ENCODE data around the gene STK35.

Gene STK35

DNA sequence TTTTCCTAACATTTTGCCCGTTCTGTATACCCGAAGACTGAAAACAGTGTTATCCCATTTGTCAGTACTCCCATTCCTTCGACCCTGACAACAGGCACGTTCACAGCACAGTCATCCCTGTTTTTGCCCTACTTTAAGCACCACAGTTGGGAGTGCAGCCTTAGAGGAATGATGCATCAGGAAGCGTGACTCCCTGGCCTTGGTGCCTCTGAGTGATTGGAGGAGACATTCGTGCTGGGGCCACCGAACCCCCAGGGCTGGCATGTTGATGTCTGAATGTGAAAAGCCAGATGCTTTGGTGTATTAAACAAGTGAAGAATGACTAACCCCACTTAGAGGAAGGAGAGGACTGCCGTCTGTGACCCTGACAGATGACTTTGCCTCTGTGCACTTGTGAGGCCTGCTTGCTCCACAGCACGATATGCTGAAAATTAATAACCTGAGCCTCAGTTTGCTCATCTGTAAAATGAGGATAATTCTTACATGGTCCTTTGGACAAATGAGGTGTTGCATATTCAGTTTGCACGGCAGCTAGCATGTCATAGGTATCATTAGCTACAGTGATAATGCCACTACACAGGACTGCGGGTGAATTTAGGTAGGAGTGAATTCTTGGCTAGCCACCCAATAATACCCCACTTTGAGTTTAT is 36.0 kb downstream of the STK35 start:
- DNase-seq = no peak

DNA sequence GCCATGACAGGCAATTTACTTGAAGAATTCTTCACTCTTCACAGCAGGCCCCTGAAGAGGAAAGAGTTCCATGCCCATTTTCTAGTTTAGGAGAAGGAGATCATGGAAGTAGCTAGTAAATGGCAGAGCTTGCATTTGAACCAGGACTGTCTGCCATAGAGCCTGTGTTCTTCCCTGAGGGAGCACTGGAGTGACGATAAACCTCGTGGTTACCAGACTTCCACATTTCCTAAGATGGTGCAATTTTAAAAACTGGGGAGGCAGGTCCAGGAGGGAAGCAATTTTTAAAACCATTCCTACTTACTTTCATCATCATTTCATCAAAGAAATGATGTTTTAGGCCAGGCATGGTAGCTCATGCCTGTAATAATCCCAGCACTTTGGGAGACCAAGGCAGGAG is 36.8 kb downstream of the STK35 start:
- DNase-seq = no peak

DNA sequence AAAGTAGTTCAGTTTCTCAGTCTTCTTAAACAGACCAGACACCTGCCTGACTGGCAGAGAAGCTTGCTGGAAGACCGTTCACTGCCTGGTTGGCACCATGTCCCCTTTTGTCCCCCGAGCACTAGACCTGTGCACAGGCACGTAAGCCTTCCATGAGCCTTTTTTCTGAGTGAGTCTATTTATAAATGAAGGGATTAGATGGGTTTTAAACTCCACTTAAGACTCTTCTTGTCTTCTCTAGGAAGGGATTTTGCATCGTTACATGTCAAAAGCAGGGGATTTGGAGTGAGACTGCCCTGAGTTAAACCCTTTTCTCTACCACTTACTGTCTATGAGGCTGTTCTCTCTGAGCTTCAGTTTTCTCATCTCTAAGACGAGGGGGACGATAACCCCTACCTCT is 37.6 kb downstream of the STK35 start:
- no peak for DNase-seq

DNA sequence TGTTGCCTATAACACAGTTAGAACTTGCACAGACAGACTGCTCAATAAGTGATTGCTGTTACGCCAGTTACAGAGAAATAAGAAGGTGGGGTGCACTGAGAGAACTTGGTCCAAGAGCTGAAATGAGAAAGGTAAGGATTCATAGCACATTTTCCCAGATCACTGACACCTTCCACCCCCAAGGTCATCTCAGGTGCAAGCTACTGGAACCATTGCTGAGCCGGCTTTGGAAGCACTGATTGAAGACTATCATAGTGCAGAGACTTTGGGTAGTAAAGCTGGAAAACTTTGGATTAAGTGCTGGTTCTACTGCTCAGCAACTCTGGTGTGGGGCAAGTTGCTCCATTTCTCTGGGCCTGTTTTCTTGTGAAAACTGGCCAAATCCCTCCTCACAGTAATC is 38.1 kb downstream of the STK35 start:
- DNase-seq = no peak

DNA sequence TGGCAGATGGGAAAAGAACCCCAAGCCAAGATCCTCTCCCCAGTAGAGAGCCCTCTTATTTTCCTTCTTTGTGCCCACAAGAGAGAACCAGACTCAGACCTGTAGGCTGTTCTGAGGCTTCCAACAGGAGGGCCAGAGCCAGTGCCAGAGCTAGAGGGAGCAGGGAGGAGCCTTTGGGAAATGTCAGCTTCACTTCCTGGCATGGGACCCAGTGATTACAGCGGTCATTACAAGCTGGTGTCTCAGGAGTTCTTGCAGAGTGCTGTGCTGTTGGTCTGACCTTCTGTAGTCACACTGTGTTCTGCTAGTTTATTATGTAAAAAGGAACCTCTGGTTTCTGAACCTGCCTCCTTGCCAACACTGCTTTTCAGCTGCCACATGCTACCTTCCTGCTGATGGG is 38.9 kb downstream of the STK35 start:
- DNase-seq = no peak

DNA sequence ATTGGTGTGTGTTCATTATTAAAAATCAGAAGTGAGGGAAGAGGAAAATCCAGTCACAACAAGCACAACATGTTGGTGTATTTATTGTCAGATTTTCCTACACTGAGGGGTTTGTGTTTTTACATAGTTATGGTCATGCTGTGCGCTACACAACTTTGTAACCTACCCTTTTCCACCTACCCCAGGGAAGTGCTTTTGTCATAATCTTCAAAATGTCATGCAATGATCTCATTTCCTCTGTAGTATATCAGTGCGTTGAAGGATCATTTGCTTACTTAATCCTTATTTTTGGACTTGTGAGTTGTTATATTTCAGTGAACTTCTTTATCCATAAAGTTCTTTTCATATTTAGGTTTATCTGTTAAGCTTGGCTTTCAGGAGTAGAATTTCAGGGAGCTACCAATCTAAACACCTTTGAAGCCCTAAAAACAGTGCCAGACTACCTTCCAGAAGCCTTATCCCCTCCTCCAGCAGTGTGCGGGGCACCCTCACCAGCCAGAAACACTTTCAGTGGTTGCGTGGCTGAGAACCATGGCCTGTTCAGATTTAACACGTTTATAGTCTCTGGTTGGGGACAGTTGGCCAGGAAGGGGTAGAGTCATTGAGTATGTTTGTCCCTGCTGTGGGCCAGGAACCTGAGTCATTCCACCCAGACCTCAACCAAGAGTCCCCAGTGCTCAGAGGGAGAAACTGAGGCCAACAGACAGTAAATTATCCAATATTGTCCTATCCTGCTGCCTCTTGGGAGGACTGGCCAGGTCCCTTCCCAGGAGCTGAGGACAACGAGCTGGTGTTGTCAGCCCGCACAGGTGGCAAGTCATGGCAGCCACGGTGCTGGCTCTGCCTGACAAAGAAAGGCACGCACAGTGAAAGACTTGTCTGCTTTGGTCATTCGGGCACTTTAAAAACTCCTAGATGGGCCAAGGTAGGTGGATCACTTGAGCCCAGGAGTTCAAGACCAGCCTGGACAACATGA is 40.3 kb downstream of the STK35 start:
- no peak for DNase-seq

DNA sequence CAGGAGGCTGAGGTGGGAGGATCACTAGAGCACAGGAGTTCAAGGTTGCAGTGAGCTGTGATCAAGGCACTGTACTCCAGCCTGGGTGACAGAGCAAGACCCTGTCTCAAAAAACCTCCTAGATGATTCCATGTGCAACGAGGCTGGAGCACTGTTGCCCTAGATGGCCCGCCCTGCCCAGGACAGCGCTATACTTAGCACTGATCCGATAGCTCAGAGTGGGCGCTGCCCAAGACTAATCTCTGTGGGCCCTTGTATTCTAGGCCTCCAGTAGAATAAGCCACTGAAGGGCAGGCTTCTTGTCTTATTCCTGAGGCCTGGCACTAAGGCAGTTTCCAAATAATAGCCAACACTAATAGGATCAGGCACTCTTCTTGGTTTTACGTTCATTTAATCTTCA is 41.0 kb downstream of the STK35 start:
- no peak for DNase-seq

DNA sequence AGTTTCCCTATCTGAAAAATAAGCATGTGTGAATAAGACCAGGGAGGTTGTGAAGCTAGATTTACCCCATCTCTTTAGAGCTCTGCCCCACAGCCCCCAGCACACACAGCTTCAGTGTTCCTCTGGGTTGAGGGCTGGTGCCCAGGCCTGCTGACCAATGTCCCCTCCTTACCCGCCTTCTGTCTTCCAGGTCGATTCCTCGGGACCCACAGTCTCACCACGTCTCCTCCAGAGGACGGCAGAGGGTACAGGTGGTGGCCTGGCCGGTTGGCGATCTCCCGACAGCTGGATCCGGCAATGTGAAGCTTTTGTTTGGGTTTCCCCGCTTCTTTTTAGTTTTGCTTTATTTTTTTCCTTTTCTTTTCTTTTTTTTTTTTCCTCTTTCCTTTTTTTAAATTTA is 42.0 kb downstream of the STK35 start:
- DNase-seq = no peak

DNA sequence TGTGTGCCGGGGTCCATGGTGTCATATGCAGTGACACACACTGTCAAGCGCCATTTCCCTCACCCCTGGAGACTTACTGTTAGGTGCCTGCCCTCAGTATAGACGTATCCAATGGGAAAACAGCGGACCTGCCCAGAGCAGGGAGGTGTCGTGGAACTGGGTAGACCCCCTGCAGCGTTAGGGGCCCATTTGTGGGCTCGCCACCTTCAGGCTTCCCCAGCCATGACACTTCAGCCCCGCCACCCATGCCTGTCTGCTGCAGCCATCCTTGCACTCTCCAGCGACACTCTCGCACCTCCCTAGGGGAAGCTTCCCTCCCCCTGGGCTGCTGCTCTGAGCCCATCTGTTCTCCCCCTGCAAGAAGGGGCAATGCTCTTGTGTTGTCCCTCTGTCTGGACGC is 43.2 kb downstream of the STK35 start:
- DNase-seq = no peak

DNA sequence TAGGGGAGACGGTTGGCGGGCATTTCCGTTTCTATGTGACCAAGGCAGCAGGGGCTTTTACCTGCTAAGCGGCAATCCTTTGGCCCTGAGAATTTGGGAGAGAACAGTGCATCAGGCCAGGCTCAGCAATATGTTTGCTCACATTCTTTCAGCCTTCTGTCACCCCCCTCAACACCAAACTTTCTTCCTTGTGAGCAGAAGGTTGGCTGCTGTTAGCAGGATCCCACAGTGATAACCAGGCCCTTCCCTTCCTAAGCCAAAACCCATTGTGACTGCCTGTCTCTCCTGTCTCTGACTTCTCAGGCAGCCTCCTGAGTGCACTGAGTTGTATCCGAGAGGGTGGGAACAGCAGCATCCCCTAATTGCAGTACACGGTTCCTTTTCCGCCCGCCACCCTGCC is 43.7 kb downstream of the STK35 start:
- no peak for DNase-seq

DNA sequence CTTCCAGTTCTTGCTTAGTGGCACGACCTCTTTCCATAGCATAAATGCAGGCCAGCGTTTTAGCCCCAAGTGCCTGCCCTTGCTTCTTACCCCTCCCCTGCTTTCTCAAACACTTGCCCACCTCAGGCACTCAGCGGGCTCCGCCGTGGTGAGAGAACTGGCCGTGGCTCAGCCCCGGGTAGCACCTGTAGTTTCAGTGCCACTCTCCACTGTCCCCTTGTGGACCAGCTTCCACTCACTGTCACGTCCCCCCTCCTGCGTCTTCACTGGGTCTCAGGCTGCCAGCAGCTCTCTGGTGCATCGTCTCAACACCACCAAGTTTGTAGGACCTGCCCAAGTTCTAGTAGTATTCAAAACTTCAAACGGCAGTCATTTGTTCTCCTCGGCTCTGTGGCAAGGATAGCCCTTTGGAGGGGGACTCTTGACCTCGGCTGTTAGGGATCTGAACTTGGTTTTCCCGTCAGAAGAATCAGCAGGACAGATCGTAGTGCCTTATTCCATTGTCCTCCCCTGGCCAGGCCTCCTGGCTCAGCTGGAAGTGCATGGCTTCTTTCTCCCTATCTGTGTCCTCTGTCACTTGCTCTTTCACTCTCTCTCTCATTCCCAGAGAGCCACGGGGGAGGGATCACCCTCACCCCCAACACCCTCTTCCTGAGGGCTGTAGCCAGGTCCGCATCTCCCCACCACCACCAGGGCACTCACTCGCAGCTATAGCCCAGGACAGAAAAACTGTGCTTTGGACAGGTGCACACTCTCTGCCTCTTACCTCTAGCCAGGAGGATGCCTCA is 44.6 kb downstream of the STK35 start:
- no peak for DNase-seq

DNA sequence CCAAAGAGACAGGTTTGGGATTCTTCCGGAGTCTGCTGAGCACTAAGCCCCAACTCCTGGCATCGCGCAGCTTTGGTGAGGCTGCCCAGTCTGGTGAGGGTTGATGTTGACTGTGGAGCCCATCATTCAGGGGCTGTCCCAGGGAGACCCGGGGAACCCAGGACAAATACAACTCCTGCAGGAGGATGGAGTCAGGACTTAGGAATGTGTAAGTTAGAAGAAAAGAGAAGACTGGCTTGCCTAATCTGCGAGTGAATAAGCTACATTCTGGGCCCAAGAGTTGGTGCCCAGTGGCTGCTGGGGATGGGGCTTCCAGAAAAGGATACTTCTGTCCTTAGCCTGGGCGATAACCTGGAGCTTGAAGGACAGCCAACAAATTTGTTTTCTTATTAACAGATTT is 47.9 kb downstream of the STK35 start:
- no peak for DNase-seq

DNA sequence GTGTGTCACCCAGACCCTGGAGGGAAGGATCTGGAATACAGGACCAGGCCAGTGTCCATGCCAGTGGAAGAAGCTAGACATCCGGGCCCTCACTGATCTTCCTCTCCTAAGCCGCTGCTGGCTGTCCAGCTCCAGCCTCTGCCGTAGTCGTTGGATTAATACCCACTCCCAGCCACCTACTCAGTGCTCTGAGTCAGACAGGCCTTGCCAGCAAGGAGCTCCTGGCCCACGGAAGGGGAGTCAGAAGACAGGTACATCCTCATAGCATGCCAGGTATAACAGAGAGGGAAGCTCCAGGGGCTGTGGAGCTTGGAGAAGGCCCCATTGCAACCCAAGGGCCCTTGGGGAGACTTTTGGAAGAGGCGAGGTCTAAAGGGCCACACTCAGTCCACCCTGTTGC is 49.0 kb downstream of the STK35 start:
- DNase-seq = no peak

DNA sequence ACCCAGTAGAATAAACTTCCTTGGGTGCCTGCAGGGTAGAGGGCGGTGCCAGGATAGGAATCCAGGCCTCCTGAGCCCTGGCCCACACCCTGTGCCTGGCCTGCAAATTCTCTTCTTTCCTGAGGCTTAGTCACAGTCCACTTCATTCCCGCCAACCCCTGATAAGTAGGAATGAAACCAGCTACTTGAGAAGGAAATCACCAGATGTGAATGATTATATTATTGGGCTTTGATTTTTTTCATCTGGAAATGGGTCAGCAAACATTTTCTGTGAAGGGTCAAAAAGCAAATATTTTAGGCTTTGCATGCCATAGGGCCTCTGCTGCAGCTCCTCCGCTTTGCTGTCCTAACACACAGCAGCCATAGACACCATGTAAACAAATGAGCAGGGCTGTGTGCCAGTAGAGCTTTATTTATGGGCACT is 50.2 kb downstream of the STK35 start:
- DNase-seq = no peak

DNA sequence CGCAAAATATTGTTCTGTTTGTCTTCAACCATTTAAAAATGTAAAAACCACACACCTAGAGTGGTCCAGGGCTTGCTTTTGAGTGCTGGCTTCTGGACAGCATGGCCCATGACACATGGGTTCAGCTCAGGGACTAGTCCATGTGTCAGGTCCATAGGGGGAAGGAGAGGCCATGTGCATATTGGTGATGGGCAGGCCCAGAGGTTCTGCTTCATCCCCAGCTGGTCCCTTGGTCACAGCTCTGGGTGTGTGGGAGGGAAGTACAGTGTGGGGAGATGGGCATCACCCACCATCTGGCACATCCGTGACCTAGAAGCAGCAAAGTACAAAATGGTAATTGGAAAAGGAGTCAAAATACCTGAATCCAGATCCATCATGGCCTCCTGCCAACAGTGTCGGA is 50.7 kb downstream of the STK35 start:
- no peak for DNase-seq

DNA sequence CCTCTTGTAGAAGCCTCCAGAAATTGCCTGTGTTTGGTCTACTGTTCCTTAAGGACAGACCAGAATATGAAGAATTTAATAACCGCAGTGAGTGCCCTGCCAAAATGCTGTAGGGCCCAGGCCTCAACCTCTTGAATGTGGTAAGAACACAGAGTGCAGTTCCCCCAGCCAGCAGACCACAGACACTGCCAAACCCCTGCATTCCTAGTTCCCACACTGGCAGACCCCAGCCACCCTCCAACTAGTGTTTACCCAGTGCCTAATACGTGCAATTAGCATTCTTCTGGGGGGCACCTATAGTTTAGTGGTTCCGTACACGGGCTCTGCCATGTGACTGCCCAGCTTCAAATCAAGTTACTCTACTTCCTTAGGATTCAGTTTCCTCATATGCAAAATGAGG is 51.7 kb downstream of the STK35 start:
- no peak for DNase-seq

DNA sequence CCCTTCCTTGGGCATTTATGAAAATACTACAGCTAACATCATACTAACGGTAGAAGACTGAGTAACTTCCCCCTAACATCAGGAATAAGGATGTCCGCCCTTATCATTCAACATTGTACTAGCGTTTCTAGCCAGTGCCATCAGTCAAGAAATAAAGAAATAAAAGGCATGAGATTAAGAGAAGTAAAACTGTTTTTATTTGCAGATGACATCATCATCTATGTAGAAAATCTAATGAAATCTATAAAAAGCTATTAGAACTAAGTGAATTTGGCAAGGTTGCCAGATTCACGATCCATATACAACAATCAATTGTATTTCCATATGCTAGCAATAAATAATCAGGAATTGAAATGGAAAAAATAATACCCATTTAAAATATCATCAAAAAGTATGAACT is 54.6 kb downstream of the STK35 start:
- DNase-seq = no peak

DNA sequence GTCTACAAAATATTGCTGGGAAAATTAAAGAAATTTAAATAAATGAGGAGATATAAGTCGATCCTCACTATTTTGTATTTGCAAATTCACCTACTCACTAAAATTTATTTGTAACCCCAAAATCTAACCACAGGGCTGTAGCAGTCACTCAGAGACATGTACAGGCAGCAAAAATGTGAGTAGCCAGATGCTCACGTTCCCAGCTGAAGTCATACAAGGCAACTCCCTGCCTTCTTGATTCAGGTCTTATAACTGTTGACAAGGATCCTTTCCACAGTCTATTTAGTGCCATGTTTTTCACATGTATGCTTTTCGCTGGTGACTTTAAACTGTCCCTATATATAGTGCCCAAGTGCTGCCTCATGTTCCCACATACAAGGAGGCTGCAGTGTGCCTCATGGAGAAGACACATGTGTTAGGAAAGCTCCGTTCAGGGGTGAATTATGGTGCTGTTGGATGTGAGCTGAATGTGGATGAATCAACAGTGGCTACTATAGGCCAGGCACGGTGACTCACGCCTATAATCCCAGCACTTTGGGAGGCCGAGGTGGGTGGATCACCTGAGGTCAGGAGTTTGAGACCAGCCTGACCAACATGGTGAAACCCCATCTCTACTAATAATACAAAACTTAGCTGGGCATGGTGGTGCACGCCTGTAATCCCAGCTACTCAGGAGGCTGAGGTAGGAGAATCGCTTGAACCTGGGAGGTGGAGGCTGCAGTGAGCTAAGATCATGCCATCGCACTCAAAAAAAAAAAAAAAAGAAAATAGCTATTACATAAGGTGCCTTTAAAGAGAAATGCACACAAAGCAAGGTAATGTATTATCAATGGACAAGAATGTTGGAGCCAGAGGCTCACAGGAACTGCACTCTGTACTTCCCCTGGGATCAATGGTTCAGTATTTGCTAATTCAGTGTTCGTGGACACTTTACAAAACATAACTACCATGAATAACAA is 55.3 kb downstream of the STK35 start:
- DNase-seq = no peak

DNA sequence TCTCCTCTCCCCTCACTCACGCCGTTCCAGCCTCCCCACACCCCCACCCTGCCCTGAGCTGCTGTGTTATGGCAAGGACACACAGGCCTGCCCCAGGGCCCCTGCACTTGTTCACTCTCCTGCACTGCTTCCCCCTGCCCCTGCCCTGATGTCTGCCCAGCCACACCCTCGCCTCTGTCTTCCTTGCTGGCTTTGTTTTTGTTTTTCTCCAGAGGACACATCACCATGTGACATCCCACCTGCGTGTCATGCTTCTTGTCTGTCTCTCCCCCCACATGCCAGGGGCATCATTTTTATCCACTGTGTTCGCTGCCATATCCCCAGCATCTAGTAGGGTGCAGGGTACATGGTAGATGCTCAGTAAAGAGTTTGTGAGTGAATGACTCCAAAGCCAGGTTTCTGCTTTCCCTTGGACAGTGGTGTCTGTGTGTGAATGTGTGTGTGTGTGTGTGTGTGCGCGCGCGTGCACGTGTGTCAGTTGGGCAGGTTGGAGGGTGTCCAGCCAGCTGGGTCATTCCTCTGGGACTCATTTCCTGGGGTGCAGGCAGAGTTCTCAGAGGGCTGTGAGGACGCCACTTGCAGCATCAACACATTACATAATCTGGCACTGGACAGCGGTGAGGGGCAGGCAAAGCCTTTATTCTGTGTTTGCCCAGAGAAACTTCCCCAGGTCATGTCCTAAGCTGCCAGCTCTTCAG is 60.6 kb downstream of the STK35 start:
- DNase-seq = no peak

DNA sequence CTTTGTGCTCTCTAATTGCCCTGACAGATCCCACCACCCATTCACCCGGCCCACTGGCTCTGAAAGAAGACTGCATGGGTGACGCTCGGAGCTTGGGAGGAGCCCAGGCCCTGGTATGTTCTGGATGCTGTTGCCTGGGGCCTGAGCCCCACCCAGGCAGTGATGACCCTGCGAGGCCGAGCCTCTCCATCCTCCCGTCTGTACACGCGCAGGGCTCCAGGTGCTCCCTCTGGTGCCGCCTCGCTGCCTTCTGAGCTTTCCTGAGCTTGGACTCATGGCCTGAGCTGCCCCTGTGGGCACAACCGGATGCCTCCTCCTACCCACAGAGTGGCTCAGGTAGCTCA is 61.2 kb downstream of the STK35 start:
- DNase-seq = no peak

DNA sequence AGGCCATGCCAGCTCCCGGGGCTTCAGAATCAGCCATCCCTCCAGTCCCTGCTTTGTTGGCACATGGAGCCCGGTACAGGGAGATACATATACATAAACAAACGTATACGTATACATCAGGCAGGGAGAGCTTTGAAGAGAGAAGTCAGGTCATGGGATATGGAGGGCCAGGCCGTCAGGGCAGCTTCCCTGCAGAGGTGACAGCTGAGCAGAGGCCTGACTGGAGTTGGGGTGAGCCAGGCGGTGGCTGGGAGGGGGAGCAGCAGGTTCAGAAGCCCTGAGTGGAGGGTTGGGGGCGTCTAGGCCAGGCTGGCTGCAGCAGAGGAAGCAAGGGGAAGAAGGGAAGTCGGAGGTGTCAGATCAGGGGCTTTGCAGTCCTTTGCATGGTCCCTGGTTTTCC is 61.7 kb downstream of the STK35 start:
- no peak for DNase-seq

DNA sequence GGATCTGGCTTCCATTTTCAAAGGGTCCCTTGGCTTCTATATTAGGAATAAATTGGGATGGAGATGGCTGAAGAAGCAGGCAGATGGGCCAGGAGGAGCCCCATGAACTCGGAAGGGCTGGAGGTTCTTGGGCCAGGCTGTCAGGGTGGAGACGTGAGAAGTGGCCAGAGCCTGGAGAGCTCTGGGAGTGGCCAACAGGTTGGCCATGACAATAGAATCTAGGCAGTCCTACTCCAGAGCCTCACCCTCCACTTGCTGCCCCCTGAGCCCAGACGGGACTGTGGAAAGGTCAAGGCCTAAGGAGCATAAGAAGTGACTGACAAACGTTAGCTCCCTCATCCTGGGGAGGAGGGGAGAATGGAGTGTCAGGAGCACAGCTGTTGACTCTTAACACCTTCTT is 62.1 kb downstream of the STK35 start:
- DNase-seq = no peak
